Fibroblast of upper back skin (primary cell): Measurements from ENCODE around the gene LITAFD.
"Not testable (repeated sequence)": the region's sequence is repeated elsewhere in the genome, so short reads cannot be mapped to it uniquely, and the experiment has no call there.

ENCODE experiments used
- DNase-seq: peaks from one replicate; pipeline ENCODE4 v3.0.0-alpha.2; 2013

LITAFD gene

DNA sequence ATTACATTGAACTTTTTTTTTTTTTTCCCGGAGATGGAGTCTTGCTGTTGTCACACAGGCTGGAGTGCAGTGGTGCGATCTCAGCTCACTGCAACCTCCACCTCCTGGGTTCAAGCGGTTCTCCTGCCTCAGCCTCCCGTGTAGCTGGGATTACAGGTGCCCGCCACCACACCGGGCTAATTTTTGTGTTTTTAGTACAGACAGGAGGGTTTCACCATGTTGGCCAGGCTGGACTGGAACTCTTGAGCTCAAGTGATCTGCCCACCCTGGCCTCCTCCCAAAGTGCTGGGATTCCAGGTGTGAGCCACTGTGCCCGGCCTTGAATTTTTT lies 8.3 kb upstream of the LITAFD start:
- not testable (repeated sequence) for DNase-seq

DNA sequence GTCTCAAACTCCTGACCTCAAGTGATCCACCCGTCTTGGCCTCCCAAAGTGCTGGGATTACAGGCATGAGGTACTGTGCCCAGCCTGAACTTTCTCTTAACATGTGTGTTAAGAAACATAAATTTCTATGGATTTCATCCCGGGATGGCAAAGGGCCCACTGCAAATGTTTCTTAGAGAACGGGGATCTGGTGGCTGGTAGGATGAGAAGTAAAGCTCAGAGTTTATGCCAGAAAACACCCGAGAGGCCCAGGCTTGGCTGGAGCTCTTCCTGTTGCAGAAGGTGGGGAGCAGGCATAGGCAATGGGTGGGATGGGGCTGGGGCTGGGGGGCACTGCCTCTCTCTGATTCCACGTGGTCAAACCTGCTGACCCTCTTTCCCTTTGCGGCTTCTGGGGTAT lies 7.8 kb upstream of the LITAFD start:
- DNase-seq = peak; percentile 76

DNA sequence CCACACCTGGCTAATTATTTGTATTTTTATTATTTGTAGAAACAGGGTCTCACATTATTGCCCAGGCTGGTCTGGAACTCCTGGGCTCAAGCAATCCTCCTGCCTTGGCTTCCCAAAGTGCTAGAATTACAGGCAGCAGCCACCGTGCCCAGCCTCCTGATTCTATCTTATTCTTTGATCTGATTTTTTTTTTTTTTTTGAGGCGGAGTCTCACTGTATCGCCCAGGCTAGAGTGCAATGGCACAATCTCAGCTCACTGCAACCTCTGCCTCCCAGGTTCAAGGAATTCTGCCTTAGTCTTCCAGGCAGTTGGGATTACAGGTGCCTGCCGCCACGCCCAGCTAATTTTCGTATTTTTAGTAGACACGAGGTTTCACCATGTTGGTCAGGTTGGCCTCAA lies 6.8 kb upstream of the LITAFD start:
- not testable (repeated sequence) for DNase-seq

GRCh38 chr16:8877894-8878522 lies 4.1 kb upstream of the LITAFD start:
- no peak for DNase-seq

DNA sequence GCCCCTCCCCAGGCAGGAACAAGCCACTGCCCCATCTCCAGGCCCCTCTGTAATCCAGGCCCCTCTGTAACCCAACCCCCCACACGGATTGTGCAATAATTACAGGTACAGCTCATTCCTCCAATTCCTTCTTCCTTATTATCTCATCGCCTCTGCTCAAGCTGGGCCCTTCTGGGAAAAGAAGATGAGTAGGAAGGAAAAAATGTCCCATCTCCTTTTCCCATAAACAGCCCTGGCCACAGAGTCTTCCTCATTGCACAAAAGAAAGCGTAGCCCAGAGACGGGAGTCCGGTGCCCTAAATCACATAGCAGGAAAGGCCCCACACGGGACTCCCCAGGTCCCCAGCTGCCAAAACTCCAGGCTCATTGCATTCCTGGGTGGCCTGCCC lies 3.6 kb upstream of the LITAFD start:
- DNase-seq = peak; percentile 91

GRCh38 chr16:8880839-8881510 lies 1.2 kb upstream of the LITAFD start:
- no peak for DNase-seq

- DNase-seq = no peak
Measured at GRCh38 chr16:8882725-8883377, 700 bp downstream of the LITAFD start.

- DNase-seq = no peak
Measured at GRCh38 chr16:8885674-8886592, 3.8 kb downstream of the LITAFD start.

DNA sequence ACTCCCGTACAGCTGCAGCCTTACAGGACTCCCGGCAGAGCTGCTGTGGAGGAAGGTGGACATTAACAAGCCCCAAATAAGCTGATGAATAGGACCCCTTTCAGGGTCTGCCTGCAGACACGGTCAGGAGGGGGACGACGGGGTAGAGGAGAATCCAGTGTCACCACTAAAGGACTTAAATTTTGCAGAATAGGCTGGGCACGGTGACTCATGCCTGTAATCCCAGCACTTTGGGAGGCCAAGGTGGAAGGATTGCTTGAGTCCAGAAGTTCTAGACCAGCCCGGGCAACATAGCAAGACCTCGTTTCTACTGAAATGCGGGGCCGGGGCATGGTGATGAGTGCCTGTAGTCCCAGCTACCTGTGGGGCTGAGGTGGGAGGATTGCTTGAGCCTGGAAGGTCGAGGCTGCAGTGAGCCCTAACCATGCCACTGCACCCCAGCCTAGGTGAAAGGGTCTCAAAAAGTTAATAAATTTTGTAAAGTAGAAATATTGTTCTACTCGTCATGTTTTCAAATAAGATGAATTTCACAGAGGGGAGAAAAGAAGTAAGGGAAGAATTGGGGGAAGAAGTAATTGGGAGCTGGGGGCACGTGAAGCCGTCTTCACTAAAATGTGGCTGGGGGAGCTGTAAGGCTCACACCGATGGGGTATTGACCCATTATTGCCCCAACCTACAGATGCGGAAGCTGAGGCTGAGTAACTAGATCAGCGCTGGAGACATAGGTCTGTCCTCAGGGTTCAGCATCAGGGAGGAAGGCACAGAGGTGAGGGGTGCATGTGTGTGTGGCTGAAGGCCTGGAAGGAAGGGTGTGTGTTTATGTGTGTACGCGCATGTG lies 4.7 kb downstream of the LITAFD start:
- no peak for DNase-seq

GRCh38 chr16:8887431-8887765 lies 5.2 kb downstream of the LITAFD start:
- no peak for DNase-seq

- DNase-seq = peak; percentile 57
Measured at GRCh38 chr16:8887952-8888560, 5.9 kb downstream of the LITAFD start.

GRCh38 chr16:8888951-8889892 lies 7.1 kb downstream of the LITAFD start:
- DNase-seq = no peak

DNA sequence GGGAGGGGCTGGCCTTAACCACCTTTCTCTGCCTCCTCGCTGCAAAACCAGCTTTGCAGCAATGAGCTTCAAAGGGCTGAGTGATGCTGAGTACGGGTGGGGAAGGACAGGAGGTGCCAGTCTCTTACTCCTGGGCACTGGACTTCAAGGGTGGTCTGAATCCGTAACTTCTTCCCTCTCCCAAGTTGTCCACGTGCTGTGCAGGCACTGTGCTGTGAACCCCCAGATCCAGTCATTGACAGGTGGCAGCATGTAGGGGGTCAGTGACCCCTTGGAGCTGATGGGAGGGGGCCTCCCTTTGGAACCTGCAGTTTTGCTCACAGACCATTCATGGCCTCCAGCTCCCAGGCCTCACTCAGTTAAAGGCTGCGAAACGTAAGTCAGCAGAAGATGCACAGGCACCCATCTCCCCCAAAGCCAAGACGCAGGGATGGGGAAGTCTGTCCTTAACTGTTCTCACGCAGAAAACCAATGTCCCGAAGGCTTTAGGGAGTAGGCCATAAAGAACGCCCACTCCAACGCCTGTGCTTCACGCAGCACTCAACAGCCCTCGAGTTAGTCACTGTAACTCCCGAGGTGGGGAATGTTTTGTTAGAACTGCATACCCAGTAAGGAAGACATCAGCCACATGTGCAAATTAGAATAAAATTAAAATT lies 7.9 kb downstream of the LITAFD start:
- no peak for DNase-seq

- DNase-seq = no peak
Measured at GRCh38 chr16:8890549-8890921, 8.4 kb downstream of the LITAFD start.

- no peak for DNase-seq
Measured at GRCh38 chr16:8892101-8892575, 10.0 kb downstream of the LITAFD start.

DNA sequence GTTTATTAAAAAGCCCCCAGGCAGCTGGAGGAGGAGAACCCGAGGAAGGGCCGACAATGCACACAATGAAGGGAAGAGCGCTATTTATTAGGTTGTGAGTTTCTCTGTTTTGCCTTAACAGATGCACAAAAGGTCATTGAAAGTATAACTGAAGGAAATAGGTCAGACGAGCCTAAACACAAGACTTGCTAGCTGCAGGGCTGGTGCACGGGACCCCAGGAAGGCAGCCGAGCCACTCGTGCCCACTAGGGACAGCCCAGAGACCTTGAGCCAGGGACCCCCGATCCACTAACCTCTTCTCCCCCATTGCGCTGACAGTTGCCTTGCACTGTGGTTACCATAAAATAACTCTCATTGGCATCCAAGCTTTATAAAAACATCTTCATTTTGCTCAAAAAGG lies 11.3 kb downstream of the LITAFD start:
- DNase-seq = no peak

GRCh38 chr16:8893976-8894690 lies 12.0 kb downstream of the LITAFD start:
- no peak for DNase-seq

DNA sequence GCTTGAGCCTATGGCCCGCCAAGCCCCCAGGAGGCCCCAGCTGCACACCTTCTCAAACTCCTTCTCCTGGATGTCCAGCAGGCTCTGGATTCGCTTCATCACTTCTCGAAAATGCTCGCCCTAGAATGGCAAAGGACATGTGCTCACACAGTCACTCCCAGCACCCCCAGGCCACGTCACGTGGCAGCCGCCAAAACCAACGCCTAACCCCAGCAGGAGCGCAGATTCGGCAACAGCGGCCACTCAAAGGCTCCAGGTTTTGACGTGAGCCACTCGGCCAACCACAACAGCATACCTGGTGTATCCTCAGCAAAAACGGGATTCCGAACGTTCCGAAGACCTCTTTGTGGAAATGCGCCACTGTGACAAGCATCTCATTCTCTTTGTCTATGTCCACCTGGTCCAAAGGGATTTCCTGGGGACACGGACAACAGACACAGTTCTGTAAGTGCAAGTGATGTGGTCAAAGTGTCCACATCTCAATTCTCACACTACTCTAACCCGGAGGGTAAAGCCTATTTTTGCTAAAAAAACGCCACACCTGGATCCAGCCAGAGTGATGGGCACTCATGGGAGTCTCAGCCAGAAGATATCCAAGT lies 12.7 kb downstream of the LITAFD start:
- no peak for DNase-seq

DNA sequence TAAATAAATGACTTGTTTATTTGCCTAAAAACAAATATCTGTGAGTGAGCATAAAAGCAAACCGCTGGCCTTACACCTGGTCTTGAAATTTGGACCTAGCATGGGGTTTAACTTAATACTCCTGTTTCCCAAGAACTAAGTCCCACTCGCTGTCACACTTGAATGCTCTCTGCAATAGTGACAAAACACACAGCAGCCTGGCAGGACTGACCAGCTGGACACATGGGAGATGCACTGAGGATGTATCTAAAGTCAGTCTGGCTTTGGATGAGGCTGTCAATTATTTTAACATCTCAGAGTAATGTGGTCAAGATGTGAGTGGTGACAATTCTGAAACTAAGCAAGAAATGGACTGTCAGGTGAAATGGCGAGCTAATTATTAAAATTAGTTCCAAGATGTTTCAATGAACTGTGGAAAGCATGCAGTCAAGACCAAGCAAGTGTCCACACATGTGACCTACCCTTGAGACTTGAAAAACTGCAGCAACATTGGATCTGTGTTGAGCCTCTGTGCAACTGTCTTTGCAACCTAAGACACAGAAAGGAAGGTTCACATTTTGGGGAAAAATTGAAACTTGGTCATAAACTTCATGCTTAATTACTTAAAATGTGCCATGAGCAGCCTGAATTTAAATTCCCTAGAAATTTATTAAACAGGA lies 16.6 kb downstream of the LITAFD start:
- no peak for DNase-seq
